Esophagus muscularis mucosa (tissue), 4 donors: ENCODE measurements around the gene STK39.

ENCODE experiments used
- CTCF ChIP-seq, 3 experiments: fragments of 200-600 bp in 2 of 3; fragments of 450-650 bp in 1 of 3; sonication (generic) in 2 of 3; IDR thresholded peaks; one replicate each; pipeline ENCODE4 v1.5.1; 2017 to 2019; ENCODE audit warnings: antibody characterized with exemption in 3 of 3, mild to moderate bottlenecking in 2 of 3, moderate library complexity in 1 of 3
- EP300 ChIP-seq: sonication (generic); formaldehyde crosslinking; IDR thresholded peaks from one replicate; pipeline ENCODE4 v1.6.1; 2017; ENCODE audit warnings: antibody characterized with exemption
- POLR2A ChIP-seq: fragments of 450-650 bp; IDR thresholded peaks from one replicate; pipeline ENCODE4 v1.6.1; 2017; ENCODE audit warnings: antibody characterized with exemption, moderate library complexity, mild to moderate bottlenecking, low read depth
- POLR2AphosphoS5 ChIP-seq, 2 donors: sonication (generic); formaldehyde crosslinking; IDR thresholded peaks; one replicate each; pipeline ENCODE4 v1.6.1; 2017; ENCODE audit warnings: antibody characterized with exemption in 2 of 2

- TF ChIP-seq POLR2A, result no peak
- no peak for TF ChIP-seq EP300
- TF ChIP-seq CTCF (IDR thresholded peaks at IDR 0.05), result no peak
- no peak for TF ChIP-seq POLR2AphosphoS5 (IDR thresholded peaks at IDR 0.05)
Measured at GRCh38 chr2:168003876-168004275, 243.5 kb downstream of the STK39 start.
